ENCODE results near the gene FBXL7.

The FBXL7 gene

GRCh38 chr5:15550502-15551112 is 50.6 kb downstream of the FBXL7 start:
- Mint-ChIP-seq H3K4me3 (no peak overlapping the region), H3K9me3 (no peaks in the 10 kb centered on the region), H3K36me3 (no peaks in the 10 kb centered on the region), H3K4me1 (no peaks in the 10 kb centered on the region), H3K27me3 (no peaks in the 10 kb centered on the region), H3K27ac (no peak overlapping the region)

- no peaks in the 10 kb centered on the region for H3K27me3 Mint-ChIP-seq
- no peaks in the 10 kb centered on the region for H3K9me3 Mint-ChIP-seq
- H3K4me3 Mint-ChIP-seq = no peak overlapping the region
- no peaks in the 10 kb centered on the region for H3K4me1 Mint-ChIP-seq
- no peaks in the 10 kb centered on the region for H3K36me3 Mint-ChIP-seq
- H3K27ac Mint-ChIP-seq = no peak overlapping the region
Observed at GRCh38 chr5:15551113-15551504, 51.1 kb downstream of the FBXL7 start.

- H3K27me3 Mint-ChIP-seq = no peaks in the 10 kb centered on the region
- H3K27ac Mint-ChIP-seq = no peak overlapping the region
- H3K36me3 Mint-ChIP-seq = no peaks in the 10 kb centered on the region
- no peaks in the 10 kb centered on the region for H3K4me1 Mint-ChIP-seq
- H3K9me3 Mint-ChIP-seq = no peaks in the 10 kb centered on the region
- H3K4me3 Mint-ChIP-seq = no peak overlapping the region
Observed at GRCh38 chr5:15554542-15554941, 54.6 kb downstream of the FBXL7 start.

GRCh38 chr5:15555176-15555575 is 55.2 kb downstream of the FBXL7 start:
- Mint-ChIP-seq H3K36me3 (no peaks in the 10 kb centered on the region), H3K4me1 (no peaks in the 10 kb centered on the region), H3K27me3 (no peaks in the 10 kb centered on the region), H3K4me3 (no peak overlapping the region), H3K27ac (no peak overlapping the region), H3K9me3 (no peaks in the 10 kb centered on the region)

GRCh38 chr5:15558240-15558639 is 58.3 kb downstream of the FBXL7 start:
- no peaks in the 10 kb centered on the region for H3K9me3 Mint-ChIP-seq
- H3K4me1 Mint-ChIP-seq = no peaks in the 10 kb centered on the region
- no peak overlapping the region for H3K27ac Mint-ChIP-seq
- no peaks in the 10 kb centered on the region for H3K36me3 Mint-ChIP-seq
- H3K4me3 Mint-ChIP-seq = no peak overlapping the region
- no peaks in the 10 kb centered on the region for H3K27me3 Mint-ChIP-seq

- H3K4me3 Mint-ChIP-seq = no peak overlapping the region
- no peaks in the 10 kb centered on the region for H3K9me3 Mint-ChIP-seq
- H3K27ac Mint-ChIP-seq = no peak overlapping the region
- no peaks in the 10 kb centered on the region for H3K36me3 Mint-ChIP-seq
- H3K27me3 Mint-ChIP-seq = no peaks in the 10 kb centered on the region
- H3K4me1 Mint-ChIP-seq = no peaks in the 10 kb centered on the region
Observed at GRCh38 chr5:15558681-15559080, 58.7 kb downstream of the FBXL7 start.

GRCh38 chr5:15560421-15560820 is 60.4 kb downstream of the FBXL7 start:
- Mint-ChIP-seq H3K27ac (no peak overlapping the region), H3K4me3 (no peak overlapping the region), H3K36me3 (no peaks in the 10 kb centered on the region), H3K27me3 (no peaks in the 10 kb centered on the region), H3K9me3 (no peaks in the 10 kb centered on the region), H3K4me1 (no peaks in the 10 kb centered on the region)

- Mint-ChIP-seq H3K27ac (no peak overlapping the region), H3K4me3 (no peak overlapping the region), H3K27me3 (no peaks in the 10 kb centered on the region), H3K4me1 (no peaks in the 10 kb centered on the region), H3K9me3 (no peaks in the 10 kb centered on the region), H3K36me3 (no peaks in the 10 kb centered on the region)
Observed at GRCh38 chr5:15564523-15564922, 64.5 kb downstream of the FBXL7 start.

GRCh38 chr5:15564957-15565356 is 65.0 kb downstream of the FBXL7 start:
- Mint-ChIP-seq H3K9me3 (no peaks in the 10 kb centered on the region), H3K4me1 (no peaks in the 10 kb centered on the region), H3K27ac (no peak overlapping the region), H3K36me3 (no peaks in the 10 kb centered on the region), H3K27me3 (no peaks in the 10 kb centered on the region), H3K4me3 (no peak overlapping the region)

- Mint-ChIP-seq H3K4me1 (no peaks in the 10 kb centered on the region), H3K27ac (no peak overlapping the region), H3K27me3 (no peaks in the 10 kb centered on the region), H3K9me3 (no peaks in the 10 kb centered on the region), H3K36me3 (no peaks in the 10 kb centered on the region), H3K4me3 (no peak overlapping the region)
Observed at GRCh38 chr5:15566306-15566705, 66.3 kb downstream of the FBXL7 start.

GRCh38 chr5:15566789-15567188 is 66.8 kb downstream of the FBXL7 start:
- H3K4me3 Mint-ChIP-seq = no peak overlapping the region
- H3K9me3 Mint-ChIP-seq = no peaks in the 10 kb centered on the region
- no peaks in the 10 kb centered on the region for H3K4me1 Mint-ChIP-seq
- no peaks in the 10 kb centered on the region for H3K27me3 Mint-ChIP-seq
- H3K36me3 Mint-ChIP-seq = no peaks in the 10 kb centered on the region
- H3K27ac Mint-ChIP-seq = no peak overlapping the region

GRCh38 chr5:15570491-15570890 is 70.5 kb downstream of the FBXL7 start:
- Mint-ChIP-seq H3K4me3 (no peak overlapping the region), H3K27me3 (no peaks in the 10 kb centered on the region), H3K27ac (no peak overlapping the region), H3K4me1 (no peaks in the 10 kb centered on the region), H3K36me3 (no peaks in the 10 kb centered on the region), H3K9me3 (no peaks in the 10 kb centered on the region)

GRCh38 chr5:15571081-15571480 is 71.1 kb downstream of the FBXL7 start:
- Mint-ChIP-seq H3K9me3 (no peaks in the 10 kb centered on the region), H3K36me3 (no peaks in the 10 kb centered on the region), H3K27ac (no peak overlapping the region), H3K4me3 (no peak overlapping the region), H3K27me3 (no peaks in the 10 kb centered on the region), H3K4me1 (no peaks in the 10 kb centered on the region)

- Mint-ChIP-seq H3K9me3 (no peaks in the 10 kb centered on the region), H3K4me3 (no peak overlapping the region), H3K36me3 (no peaks in the 10 kb centered on the region), H3K27me3 (no peaks in the 10 kb centered on the region), H3K27ac (no peak overlapping the region), H3K4me1 (no peaks in the 10 kb centered on the region)
Observed at GRCh38 chr5:15571618-15572017, 71.6 kb downstream of the FBXL7 start.

GRCh38 chr5:15573590-15573989 is 73.6 kb downstream of the FBXL7 start:
- Mint-ChIP-seq H3K9me3 (no peaks in the 10 kb centered on the region), H3K27me3 (no peaks in the 10 kb centered on the region), H3K4me3 (no peak overlapping the region), H3K4me1 (no peaks in the 10 kb centered on the region), H3K36me3 (no peaks in the 10 kb centered on the region), H3K27ac (no peak overlapping the region)

- Mint-ChIP-seq H3K27me3 (no peaks in the 10 kb centered on the region), H3K4me1 (no peaks in the 10 kb centered on the region), H3K36me3 (no peaks in the 10 kb centered on the region), H3K9me3 (no peaks in the 10 kb centered on the region), H3K27ac (no peak overlapping the region), H3K4me3 (no peak overlapping the region)
Observed at GRCh38 chr5:15574128-15574527, 74.1 kb downstream of the FBXL7 start.

GRCh38 chr5:15574806-15575325 is 74.9 kb downstream of the FBXL7 start:
- no peaks in the 10 kb centered on the region for H3K36me3 Mint-ChIP-seq
- no peaks in the 10 kb centered on the region for H3K27me3 Mint-ChIP-seq
- H3K4me1 Mint-ChIP-seq = no peaks in the 10 kb centered on the region
- no peak overlapping the region for H3K4me3 Mint-ChIP-seq
- H3K9me3 Mint-ChIP-seq = no peaks in the 10 kb centered on the region
- H3K27ac Mint-ChIP-seq = no peak overlapping the region
